ENCODE results near the gene TMEM108.

TMEM108 gene

DNA sequence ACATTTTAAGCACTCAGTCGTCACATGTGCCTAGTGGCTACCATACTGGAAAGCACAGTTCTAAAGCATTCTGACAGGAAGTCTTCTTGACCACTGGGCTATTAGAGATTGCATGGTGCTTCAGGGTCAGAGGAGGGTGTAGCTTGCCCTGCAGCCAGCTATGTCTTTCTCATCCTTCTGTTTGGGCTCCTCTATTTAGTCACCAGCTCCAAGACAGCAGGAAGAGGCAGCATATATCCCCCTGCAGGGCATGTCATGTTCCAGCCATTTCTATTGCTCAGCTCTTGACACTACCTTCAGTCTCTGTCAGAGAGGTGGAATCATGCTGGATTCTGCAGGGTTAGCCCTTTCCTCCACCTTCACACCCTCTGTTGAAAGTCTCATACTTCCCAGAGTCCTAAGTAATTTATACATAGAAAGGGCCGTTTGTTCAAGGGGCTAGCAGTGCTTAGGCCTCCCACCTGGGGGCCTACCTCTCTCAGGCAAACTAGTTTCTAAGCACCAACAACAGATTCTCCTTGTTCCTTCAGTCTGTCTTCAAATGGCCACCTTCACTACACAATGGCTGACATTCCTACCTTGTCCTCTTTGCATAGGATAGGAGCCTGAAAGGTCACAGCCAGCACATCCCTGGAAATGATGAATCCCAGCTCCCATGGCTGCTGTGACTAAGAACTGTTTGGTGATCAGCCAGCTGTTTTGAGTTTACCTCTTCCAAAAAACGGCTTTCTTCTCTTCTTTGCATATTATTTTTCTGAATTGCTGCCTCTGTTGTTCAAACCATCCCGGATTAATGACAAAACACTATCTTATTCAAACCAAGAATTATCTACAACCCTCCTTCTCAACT is 246.0 kb downstream of the TMEM108 start:
- DNase-seq: no peak

DNA sequence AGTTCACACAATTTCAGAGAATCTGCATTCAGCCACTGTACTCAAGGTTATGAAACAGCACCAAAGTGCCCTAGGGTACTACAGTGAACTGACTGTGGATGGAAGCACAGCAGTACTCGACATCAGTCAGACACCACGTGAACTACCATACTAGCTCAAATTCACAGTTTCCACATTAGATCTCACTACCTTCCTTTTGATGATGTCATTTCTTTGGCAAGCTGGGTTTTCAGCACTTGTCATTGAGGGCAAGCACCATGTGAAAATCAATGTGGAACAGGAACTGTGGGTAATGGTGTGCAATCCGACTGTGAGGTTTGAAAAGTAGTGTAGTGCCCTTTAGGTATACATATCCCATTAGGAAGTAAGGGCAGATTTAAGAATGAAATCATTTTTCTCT is 251.1 kb downstream of the TMEM108 start:
- no peak for DNase-seq

DNA sequence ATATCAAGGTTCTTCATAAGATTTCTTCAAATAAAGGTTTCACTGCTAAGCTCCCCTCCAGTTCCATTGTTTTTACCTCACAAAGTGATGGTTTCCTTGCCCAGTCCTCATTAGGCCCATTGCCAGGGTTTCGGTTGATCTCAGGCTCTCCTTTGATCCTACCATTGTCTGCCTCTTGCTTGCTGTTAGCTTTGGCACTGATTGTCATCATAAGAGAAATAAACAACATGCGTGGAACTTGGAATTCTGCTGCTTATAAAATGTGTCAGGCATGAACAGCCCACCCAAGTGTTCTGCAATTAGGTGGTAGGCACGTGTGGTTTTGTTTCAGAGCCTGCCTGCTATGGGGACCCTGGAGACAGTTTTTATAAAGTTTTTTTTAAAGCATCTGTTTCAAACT is 254.1 kb downstream of the TMEM108 start:
- no peak for DNase-seq

DNA sequence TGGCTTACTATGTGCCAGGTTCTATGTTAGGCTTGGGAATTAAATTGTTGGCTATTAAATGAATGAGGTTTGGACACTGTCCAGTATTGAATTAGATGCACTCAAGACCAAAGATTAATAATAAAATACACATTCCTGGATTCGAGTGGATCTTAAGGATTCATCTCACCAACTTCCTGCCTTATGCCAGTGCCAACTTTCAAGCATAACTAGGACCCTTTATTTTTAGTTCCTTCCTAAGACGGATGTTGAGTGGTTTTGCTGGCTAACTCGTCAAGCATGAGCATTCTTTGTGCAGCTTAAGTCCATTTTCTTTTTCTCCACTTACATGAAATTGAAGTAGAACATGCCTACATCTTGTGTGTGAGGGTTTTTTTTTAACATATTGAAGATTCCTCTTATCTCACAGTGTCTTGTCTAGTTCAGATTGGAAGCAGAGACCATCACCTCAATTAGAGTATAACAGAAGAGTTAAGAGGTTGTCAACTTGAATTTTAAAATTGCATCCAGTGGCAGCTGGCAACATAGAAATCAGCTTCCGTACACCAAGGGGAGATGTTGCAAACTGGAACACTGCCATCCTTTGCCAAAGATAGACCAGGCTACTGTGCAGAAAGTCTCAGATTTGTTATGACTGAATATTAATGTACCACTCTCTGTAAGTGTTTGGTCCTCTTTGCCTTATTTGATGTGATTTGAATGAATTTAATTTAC is 255.4 kb downstream of the TMEM108 start:
- DNase-seq: no peak

DNA sequence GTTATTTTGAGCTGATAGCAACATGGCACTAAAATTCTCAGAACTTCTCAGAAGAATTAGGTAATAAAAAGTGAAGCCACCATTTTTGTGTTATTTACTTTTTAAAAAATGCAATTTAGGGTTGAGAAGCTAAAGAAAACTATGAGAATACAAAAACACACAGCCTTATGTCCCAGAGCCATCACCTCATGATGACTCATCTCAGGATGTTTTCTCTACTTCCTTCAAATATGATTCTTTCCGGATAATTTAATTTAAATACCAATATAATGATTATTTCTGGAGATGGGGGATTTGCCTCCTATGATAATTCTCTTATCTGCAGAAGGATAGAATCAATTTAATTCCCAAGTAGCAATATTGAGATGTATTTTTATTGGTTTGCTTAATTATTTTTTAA is 256.1 kb downstream of the TMEM108 start:
- DNase-seq: no peak

DNA sequence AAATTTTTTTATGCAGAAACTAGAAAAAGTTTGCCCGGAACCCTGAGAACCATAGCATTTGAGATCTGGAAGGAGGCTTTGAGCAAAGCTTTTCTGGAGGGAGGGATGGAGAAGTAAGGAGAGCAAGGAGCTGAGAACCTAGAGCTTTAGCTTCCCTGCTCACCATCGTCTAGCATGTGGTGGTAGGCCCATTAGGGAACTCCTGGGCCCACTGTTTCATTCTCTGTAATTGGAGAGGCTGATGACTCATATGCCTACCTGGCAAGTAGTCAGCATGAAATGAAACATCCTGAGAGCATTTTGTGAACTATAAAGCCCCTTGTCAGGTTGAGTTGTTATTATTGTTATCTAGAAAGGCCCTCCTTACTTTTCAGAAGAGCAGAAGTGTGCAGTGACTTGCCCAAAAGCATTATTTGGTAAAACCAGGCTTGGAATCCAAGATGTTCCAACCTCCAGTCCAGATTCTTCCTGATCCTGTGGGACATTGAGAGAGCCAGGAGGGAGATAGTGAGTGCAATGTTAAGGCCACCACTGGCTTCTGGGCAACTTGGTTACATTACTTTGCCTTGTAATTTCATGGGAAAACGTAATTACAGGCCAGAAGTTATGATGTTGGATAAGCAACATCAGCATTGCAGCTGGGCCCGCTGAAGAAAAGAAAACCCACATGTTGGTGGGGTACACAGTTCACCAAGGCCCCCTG is 257.2 kb downstream of the TMEM108 start:
- DNase-seq: no peak

DNA sequence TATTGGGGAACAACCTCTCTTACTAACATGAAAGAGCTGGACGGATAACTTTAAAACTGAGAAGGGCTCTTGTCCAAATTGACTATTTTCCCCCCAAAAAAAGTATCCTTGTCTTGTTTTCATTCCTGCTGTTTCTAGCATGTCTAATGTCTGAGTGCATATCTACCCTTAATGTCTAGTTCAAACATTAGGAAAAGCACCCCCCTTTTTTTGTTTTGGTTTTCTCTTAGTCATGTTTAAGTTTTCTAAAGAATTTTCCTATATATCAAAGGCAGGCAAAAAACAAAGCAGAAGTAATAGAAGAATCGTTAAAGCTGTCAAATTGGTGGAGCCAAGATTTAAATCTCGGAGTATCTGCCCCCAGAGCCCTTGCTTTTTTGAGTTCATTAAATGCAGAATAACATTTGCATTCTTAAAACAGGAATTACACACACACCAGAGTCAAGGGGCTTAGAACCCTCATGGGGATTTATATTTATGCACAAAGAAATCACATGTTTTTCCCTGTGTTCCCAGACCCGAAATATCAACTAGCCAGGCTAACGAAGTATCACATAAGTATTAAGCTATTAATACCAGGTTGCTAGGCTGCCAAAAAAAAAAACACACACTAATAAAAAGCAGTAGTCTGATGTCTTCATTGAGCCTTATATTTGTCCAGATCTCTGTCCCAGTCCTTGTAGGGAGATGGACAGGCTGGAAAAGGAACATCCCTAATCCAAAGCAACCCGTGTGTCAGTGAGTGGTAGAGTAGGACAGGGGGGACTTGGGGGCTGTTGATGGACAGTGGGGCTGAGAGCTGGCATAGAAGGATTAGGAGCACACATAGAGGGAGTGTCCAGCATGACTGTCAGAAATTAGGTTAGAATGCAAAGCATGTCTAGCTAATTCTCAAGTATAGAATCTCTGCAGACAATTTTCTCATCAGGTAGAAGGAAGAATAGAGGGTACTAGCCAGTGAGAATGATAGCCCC is 258.0 kb downstream of the TMEM108 start:
- DNase-seq: no peak

DNA sequence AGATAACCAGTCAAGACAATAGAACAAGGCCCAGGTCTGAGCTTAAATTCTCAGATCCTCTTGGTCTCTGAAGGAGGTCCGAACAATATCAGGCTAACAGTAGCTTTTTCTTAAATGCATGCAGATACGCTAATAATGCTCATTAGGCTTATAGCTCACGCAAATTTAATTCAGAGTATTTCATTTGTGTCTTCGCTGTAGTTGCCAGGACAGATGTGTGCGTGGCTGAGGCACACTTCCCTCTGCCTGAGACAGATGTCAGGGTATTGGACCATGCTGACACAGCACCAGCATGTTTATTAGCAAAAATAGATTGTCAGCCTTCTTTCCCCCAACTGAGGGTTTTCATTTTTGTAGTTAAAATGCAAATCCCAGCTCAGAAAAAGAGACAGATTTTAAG is 258.8 kb downstream of the TMEM108 start:
- DNase-seq: no peak

DNA sequence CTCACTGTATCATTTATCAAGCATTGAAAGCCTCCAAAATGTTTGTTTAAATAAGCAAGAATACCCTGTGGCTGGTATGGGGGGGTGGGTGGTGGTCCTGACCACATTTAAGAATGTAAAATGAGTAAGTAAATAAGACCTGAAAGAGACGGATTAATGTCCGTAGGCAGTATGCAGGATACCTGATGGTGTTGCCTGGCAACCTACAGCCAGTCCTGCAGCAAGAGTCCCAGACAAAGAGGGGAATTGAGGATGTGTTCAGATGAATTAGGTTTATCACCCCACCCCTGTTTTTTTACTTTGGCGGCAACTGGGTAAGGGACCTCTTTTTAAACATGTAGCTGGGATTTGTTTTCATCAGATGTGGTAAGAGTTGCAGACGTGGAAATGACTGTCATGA is 261.9 kb downstream of the TMEM108 start:
- DNase-seq: no peak

DNA sequence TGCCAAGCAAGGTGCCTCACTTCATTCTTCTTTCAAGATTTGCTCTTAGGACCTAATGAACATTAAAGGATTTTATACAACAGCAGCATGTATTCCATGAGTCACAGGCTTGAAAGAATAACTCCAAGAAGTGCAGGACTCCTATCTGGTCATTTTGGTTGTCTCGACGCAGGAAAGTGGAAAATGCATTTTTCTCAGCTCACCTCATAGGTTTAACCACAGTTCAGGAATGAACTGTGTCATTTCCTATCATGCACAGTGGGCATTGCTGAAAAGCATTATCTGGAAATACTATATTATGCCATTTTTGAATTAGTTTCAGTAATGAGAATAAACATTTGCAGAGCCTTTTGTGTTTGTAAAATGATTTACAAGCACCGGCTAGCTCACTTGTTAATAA is 263.0 kb downstream of the TMEM108 start:
- DNase-seq: no peak

DNA sequence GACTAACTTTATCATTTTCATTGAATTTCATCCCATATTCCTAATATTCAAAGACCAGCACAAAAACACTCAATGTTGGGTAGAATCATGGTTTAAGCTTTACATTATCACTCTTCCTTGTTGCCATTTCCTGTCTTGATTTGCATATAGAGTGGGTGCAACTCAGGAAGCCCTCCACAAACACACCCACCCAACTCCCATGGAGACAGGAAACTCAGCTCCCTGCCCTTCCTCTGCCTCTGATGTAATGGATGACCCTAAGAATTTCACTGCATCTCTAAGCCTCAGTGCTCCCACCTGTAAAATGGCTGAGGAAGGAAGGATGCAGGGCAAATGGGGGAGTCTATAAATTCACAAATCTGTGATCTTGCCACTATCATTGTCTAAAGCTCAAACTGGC is 263.5 kb downstream of the TMEM108 start:
- no peak for DNase-seq

DNA sequence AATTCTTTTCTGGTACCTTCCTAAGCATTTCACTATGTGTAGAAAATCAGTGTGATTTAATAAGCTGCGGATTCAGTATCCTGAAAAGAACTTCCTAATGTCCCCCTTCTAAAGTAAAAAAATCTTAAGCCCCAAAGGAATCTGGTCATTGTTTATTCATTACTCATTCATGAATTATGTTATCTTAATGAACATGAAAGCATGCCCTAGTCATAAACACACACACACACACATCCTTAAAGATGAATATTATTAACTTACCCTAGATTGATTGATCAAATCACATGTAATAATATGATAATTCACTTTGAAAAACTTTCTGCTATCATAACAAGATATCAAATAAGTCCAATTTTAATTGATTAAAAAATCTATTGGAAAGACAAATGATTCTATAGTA is 265.2 kb downstream of the TMEM108 start:
- no peak for DNase-seq

DNA sequence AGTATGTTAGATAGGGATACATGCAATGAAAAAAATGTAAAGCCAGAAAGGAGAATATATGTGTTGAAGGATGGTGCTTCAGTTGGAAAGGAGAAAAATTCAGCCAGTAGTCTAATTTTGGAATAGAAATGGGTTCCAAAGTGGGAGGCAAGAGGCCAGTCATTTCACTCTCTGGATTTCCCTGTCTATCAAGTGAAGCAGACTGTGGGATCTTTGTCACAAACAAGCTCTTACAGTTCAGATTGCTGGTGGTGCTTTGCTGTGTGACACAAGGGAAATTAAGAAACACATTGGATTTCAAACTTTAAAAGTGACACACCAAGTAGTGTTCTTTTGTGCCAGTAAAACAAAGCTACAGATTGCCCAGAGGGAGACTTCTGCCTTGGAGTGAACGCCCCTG is 279.7 kb downstream of the TMEM108 start:
- DNase-seq: no peak

DNA sequence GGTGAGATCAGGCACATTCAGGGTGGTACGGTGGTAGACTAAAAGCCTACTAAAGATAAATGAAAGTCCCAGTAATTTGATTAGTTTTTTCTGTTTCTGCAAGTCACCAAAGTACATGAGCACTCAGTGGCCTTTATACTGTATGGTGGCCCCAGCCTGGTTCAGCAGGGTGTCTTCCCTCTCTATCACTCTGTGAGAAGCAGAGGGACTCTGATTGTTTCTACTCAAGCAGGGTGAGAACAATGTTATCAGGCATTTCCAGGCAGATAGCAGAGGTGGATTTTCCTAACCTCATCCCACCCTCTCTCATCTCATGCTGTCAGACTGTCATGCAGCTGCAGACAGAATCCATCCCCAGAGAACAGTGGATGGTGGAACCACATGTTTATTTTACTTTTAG is 290.2 kb downstream of the TMEM108 start:
- no peak for DNase-seq

DNA sequence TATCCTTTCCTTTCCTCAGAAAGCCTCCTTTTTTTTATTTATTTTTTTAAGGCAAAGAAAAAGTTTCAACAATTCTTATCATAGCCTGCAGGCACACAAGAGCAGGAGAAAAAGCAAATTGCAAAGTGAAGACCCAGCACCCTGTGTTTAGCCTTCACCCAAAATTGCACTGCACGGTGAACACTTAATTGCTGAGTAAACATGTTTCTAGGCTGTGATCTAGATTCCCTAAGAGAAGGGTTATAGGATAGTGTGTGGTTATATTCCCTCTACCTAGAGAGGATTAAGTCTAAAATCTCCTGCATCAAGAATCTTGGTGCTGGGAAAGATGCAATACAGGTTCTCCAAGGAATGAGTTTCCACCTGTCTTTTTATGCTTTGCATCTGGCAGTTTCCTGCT is 291.4 kb downstream of the TMEM108 start:
- DNase-seq: no peak

DNA sequence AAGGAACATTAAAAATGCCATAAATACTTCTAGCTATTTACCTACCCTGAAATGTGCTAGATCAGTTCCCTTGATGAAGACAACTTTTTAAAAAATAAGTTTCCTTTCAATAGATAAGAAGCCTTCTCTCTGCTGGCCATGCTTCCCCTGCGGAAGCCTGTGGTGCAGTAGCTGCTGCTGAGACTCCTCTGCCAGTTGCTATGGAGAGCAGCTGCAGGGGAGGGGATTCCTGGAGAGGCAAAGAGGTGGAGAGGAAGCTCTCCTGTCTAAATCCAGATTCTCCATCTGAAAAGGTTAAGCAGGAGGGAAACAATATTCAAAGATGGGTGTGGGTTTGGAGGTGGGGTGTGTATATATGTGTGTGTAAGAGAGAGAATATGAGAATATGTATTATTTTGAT is 291.9 kb downstream of the TMEM108 start:
- DNase-seq: peak; percentile 57

DNA sequence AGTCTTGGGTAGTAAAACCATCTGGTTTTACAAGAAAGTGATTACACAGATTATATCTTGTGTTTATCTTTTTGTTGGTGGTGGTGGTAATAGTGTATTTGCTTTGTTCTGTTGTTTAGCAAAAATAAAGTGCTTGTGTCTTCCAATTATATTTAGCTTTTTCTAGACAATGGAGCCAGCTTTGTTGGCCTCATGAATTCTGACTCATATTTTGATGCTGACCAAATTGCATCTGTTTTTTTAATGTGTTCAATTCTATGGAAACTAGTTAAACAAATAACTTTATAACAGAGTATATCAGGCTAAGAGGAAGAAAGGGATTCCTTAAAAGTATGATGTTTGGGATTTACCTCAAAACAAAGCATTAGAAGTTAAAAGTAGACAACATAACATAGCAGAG is 292.3 kb downstream of the TMEM108 start:
- DNase-seq: no peak

DNA sequence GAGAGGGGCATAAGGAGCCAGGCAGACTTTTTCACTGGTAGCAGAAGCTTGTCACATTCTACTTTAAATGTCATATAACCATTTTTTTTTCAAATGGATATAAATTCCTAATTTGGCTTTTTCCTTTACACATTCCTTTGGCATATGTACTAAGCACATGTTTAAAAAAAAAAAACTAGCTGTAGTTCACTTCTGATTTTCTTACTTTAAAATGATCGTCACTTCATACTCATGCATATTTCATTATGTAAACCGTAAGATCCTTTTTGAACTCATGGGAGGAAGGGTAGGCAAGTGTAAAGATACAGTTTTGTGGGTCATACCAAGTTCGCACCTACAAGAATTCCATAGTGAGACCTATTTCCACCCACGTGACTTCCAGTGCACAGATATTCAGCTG is 316.5 kb downstream of the TMEM108 start:
- no peak for DNase-seq

DNA sequence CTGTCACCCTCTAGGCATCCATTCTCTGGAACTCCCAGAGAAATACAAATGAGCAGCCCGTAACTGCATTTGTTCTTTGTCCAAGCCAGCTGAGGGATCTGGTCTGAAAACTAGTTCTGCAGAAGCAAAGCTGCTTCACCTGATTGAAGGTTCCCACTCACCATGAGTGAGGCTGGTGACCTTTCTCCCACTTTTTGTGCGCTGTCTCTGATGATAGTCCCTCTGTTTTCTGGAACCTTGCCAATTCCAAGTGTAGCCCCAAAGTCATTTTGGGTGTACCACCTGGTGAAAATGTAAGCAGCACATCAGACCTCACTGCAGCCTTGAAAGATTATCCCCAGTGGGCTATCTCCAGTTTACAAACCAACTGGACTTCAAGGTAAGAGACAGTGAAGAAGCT is 322.3 kb downstream of the TMEM108 start:
- DNase-seq: no peak

DNA sequence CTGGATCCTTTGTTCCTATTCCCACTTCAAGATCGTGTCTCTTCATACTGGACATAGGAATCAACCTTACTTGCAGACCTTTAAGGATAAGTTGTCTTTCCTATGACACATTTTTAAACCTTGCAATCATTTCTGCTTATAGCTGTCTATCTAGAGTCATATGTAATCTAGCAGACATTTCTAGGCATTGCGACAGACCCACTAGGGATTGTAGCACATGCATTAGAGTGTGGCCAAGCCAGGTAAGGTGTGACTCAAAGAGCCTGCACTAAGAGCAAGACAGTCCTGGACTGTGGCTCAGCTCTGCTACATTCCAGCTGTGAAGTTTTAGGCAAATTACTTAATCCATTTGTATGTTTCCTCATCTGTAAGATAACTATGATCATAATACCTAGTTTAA is 322.8 kb downstream of the TMEM108 start:
- no peak for DNase-seq

DNA sequence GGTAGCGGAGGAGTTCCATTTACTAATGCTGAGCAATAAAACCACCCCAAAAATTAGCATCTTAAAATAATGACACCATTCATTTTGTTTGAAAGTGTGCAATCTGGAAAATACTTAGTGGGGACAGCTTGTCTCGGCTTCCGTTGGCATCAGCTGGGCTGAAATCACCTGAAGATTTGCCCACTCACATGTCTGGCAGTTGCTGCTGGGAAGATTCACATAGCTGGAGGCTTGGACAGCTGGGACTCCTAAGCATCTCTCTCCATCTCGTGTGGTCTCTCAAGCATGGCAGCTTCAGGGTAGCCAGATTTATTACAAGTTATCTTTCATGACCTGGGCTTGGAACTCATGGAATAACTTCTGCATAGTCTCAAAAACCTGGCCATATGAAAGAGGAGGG is 323.2 kb downstream of the TMEM108 start:
- no peak for DNase-seq

DNA sequence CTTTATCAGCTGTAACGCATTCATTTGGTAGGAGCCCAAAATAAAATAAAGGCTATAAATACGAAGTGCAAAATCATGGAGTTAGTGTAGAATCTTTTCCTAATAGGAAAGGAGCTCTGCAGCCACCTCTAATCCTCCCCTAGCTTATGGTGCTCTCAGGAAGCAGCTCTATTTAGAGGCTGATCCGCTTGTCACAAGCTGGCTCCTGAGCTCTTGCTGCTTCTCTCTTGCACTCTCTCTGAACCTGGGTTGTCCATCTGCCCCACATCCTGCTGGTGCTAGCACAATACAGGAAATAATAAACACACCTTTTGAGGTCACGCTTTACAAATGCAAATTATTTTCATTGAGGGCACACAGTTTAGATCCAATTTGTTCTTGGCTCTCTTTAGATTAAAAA is 324.3 kb downstream of the TMEM108 start:
- DNase-seq: no peak

DNA sequence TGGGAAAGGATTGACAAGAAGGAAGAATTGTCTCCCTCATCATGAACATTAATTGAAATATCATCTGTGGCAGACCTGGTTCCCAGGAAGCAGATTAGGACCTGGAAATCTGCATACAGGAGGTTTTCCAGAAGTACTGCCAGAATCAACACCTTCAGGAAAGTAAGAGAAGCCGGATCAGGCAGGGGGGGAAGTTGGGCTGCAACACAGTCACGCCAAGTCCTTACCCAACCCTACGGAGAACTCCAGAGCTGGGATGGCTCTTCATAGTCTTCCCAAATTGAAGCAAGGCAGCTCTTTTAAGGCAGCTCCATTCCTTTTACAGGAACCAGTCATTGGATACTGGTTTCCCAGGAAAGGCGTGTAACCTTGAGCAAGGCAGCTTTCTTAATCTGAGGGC is 326.5 kb downstream of the TMEM108 start:
- DNase-seq: no peak

Data from femur (tissue), 1 donor.